Measurements from ENCODE around the gene DCST1. TPM values are rescaled to one million over a fixed set of nuclear protein-coding genes. Genes with fewer than 3 reads are reported as not detected.

Gene DCST1
- total and polyA plus RNA-seq, 9 donors = 0.10 to 0.30 (median 0.16) TPM; not detected in 1

GRCh38 chr1:155076371-155076770 is 42.7 kb downstream of the DCST1 start:
- H3K9me3 ChIP-seq (replicated peaks; ENCODE audit: control insufficient read depth, low read depth, low read length) = no peaks in the 10 kb centered on the region
- WGBS (ENCODE audit: insufficient coverage) = 60% methylated on average over 1 of the region's 1 CpG
- DNase-seq = no peak
- peaks cover 38% of the 10 kb centered on the region for H3K4me1 ChIP-seq (ENCODE audit: control insufficient read depth, insufficient read depth, low read length)
- no peak overlapping the region for H3K4me3 ChIP-seq (ENCODE audit: low read length)
- H3K27ac ChIP-seq (ENCODE audit: low read length) = no peak overlapping the region
- peaks cover 64% of the 10 kb centered on the region for H3K27me3 ChIP-seq (ENCODE audit: control insufficient read depth, insufficient read depth, low read length)
- no peaks in the 10 kb centered on the region for H3K36me3 ChIP-seq (ENCODE audit: control insufficient read depth, insufficient read depth, low read length)

- 94% methylated on average over 3 of the region's 3 CpGs for WGBS (ENCODE audit: insufficient coverage)
- H3K4me1 ChIP-seq (ENCODE audit: control insufficient read depth, insufficient read depth, low read length) = peaks cover 40% of the 10 kb centered on the region
- DNase-seq = no peak
- H3K27me3 ChIP-seq (ENCODE audit: control insufficient read depth, insufficient read depth, low read length) = peaks cover 66% of the 10 kb centered on the region
- H3K27ac ChIP-seq (ENCODE audit: low read length) = no peak overlapping the region
- no peaks in the 10 kb centered on the region for H3K36me3 ChIP-seq (ENCODE audit: control insufficient read depth, insufficient read depth, low read length)
- no peaks in the 10 kb centered on the region for H3K9me3 ChIP-seq (replicated peaks; ENCODE audit: control insufficient read depth, low read depth, low read length)
- H3K4me3 ChIP-seq (ENCODE audit: low read length) = no peak overlapping the region
Measured at GRCh38 chr1:155077346-155077745, 43.7 kb downstream of the DCST1 start.

GRCh38 chr1:155077758-155078445 is 44.3 kb downstream of the DCST1 start:
- 56% methylated on average over 2 of the region's 4 CpGs for WGBS (ENCODE audit: insufficient coverage)
- Histone ChIP-seq H3K9me3 (replicated peaks; ENCODE audit: control insufficient read depth, low read depth, low read length) (no peaks in the 10 kb centered on the region), H3K4me3 (ENCODE audit: low read length) (no peak overlapping the region), H3K27ac (ENCODE audit: low read length) (no peak overlapping the region), H3K36me3 (ENCODE audit: control insufficient read depth, insufficient read depth, low read length) (no peaks in the 10 kb centered on the region), H3K4me1 (ENCODE audit: control insufficient read depth, insufficient read depth, low read length) (peaks cover 46% of the 10 kb centered on the region), H3K27me3 (ENCODE audit: control insufficient read depth, insufficient read depth, low read length) (peaks cover 67% of the 10 kb centered on the region)
- no peak for DNase-seq

- DNase-seq = peak; percentile 78
- Histone ChIP-seq H3K36me3 (ENCODE audit: control insufficient read depth, insufficient read depth, low read length) (no peaks in the 10 kb centered on the region), H3K4me1 (ENCODE audit: control insufficient read depth, insufficient read depth, low read length) (peaks cover 50% of the 10 kb centered on the region), H3K27me3 (ENCODE audit: control insufficient read depth, insufficient read depth, low read length) (peaks cover 68% of the 10 kb centered on the region), H3K9me3 (replicated peaks; ENCODE audit: control insufficient read depth, low read depth, low read length) (no peaks in the 10 kb centered on the region), H3K27ac (ENCODE audit: low read length) (no peak within 1 kb of the TSS), H3K4me3 (ENCODE audit: low read length) (peak within 1 kb of the TSS; percentile 26)
- 1% methylated on average over 52 of the region's 59 CpGs for WGBS (ENCODE audit: insufficient coverage)
Measured at GRCh38 chr1:155078469-155079209, 45.0 kb downstream of the DCST1 start, which contains the start of gene EFNA3. EFNA3 (plus strand) TSS chr1:155078837; CDS start chr1:155078942, 105 bp downstream.

GRCh38 chr1:155079210-155079486 is 45.5 kb downstream of the DCST1 start:
- Histone ChIP-seq H3K9me3 (replicated peaks; ENCODE audit: control insufficient read depth, low read depth, low read length) (no peaks in the 10 kb centered on the region), H3K4me3 (ENCODE audit: low read length) (peak overlapping the region; percentile 26), H3K27me3 (ENCODE audit: control insufficient read depth, insufficient read depth, low read length) (peaks cover 69% of the 10 kb centered on the region), H3K36me3 (ENCODE audit: control insufficient read depth, insufficient read depth, low read length) (no peaks in the 10 kb centered on the region), H3K4me1 (ENCODE audit: control insufficient read depth, insufficient read depth, low read length) (peaks cover 54% of the 10 kb centered on the region), H3K27ac (ENCODE audit: low read length) (no peak overlapping the region)
- no peak for DNase-seq
- WGBS (ENCODE audit: insufficient coverage) = 0% methylated on average over 8 of the region's 10 CpGs

GRCh38 chr1:155079487-155080311 is 46.1 kb downstream of the DCST1 start:
- no peak for DNase-seq

GRCh38 chr1:155080312-155081228 is 46.9 kb downstream of the DCST1 start:
- Histone ChIP-seq H3K4me3 (ENCODE audit: low read length) (peak overlapping the region; percentile 5), H3K27ac (ENCODE audit: low read length) (no peak overlapping the region), H3K9me3 (replicated peaks; ENCODE audit: control insufficient read depth, low read depth, low read length) (no peaks in the 10 kb centered on the region), H3K36me3 (ENCODE audit: control insufficient read depth, insufficient read depth, low read length) (no peaks in the 10 kb centered on the region), H3K27me3 (ENCODE audit: control insufficient read depth, insufficient read depth, low read length) (peaks cover 72% of the 10 kb centered on the region), H3K4me1 (ENCODE audit: control insufficient read depth, insufficient read depth, low read length) (peaks cover 61% of the 10 kb centered on the region)
- WGBS (ENCODE audit: insufficient coverage) = 1% methylated on average over 40 of the region's 71 CpGs
- DNase-seq = no peak

More at GRCh38 chr1:155079487-155080311, 46.1 kb downstream of the DCST1 start:
- 1% methylated on average over 61 of the region's 67 CpGs for WGBS (ENCODE audit: insufficient coverage)
- Histone ChIP-seq H3K4me3 (ENCODE audit: low read length) (no peak overlapping the region), H3K4me1 (ENCODE audit: control insufficient read depth, insufficient read depth, low read length) (peaks cover 59% of the 10 kb centered on the region), H3K36me3 (ENCODE audit: control insufficient read depth, insufficient read depth, low read length) (no peaks in the 10 kb centered on the region), H3K27ac (ENCODE audit: low read length) (no peak overlapping the region), H3K27me3 (ENCODE audit: control insufficient read depth, insufficient read depth, low read length) (peaks cover 74% of the 10 kb centered on the region), H3K9me3 (replicated peaks; ENCODE audit: control insufficient read depth, low read depth, low read length) (no peaks in the 10 kb centered on the region)

GRCh38 chr1:155081472-155082300 is 48.1 kb downstream of the DCST1 start:
- DNase-seq = no peak
- Histone ChIP-seq H3K27ac (ENCODE audit: low read length) (no peak overlapping the region), H3K36me3 (ENCODE audit: control insufficient read depth, insufficient read depth, low read length) (no peaks in the 10 kb centered on the region), H3K27me3 (ENCODE audit: control insufficient read depth, insufficient read depth, low read length) (peaks cover 72% of the 10 kb centered on the region), H3K4me3 (ENCODE audit: low read length) (no peak overlapping the region), H3K9me3 (replicated peaks; ENCODE audit: control insufficient read depth, low read depth, low read length) (no peaks in the 10 kb centered on the region), H3K4me1 (ENCODE audit: control insufficient read depth, insufficient read depth, low read length) (peaks cover 72% of the 10 kb centered on the region)
- 2% methylated on average over 49 of the region's 68 CpGs for WGBS (ENCODE audit: insufficient coverage)

All from muscle of leg (tissue), 11 donors.